HG03558 (cell line): ENCODE data around the gene SPRY1.

Source experiments
- ATAC-seq: cut with Tn5 transposase; IDR thresholded peaks from one replicate; pipeline ENCODE4 v1.9.1; 2021; ENCODE audit warnings: moderate number of reproducible peaks; ENCODE audit not compliant: unreplicated experiment; ENCODE audit errors: extremely low read depth

SPRY1 gene

GRCh38 chr4:123406872-123407271, 10.3 kb downstream of the SPRY1 start:
- ATAC-seq, result no peak

DNA sequence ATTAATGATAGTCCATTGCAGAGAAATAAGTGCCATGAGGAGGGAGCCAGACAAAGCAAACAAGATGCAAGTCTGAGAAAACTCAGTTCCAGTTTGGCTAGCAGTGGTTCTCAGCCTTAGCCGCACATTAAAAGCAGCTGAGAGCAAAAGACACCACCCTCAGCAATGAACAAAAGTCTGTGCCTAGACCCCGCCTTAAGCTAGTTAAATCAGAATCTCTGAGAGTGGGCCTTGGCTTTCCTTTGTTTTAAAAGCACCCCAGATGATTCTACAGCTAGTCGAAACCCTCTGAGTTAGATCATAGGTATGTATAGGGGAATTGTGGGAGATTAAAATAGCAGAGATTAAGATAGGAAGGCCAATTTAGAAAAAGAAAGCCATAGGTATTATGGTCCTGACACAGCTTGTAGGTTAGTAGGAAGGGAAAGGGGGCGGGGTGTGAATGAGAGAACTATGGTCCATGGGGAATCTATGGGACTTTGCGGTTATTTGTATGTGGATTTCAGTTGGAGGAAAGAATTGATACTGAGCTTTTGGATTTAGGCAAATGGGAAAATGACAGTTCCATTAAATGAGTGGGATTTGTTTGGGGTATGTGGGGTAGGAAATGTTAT, 12.0 kb downstream of the SPRY1 start:
- ATAC-seq, result no peak

DNA sequence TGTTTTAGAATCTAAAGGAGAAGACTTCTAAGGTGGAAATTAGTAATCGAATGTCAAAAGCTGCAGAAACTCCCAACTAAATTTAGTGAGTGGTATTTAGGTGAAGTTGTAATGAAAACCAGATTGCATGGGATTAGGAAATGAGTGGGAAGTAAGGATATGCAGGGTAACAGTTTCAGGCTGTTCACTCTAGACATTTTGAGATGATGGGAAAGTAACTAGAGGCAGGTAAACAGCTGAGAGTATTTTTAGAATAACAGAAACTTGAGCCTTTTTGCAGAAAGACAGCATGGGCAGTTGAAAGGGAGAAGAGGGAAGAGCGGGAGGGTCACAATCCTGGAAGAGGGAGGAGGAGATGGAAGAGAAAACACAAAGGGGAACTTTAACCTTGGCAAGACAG, 12.7 kb downstream of the SPRY1 start:
- no peak for ATAC-seq

DNA sequence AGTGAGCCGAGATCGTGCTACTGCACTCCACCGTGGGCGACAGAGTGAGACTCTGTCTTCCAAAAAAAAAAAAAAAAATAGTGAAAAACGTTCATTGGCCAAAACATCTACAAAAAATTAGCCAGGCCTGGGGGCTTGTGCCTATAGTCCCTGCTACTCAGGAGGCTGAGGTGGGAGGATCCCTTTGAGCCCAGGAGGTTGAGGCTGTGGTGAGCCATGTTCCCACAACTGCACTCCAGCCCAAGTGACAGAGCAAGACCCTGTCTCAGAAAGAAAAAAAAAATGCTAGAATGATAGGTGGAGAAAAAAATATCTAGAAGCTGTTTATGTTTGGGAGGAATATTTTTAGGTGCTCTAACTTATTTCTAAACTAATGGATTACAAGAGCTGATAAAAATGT, 14.9 kb downstream of the SPRY1 start:
- ATAC-seq, result no peak

DNA sequence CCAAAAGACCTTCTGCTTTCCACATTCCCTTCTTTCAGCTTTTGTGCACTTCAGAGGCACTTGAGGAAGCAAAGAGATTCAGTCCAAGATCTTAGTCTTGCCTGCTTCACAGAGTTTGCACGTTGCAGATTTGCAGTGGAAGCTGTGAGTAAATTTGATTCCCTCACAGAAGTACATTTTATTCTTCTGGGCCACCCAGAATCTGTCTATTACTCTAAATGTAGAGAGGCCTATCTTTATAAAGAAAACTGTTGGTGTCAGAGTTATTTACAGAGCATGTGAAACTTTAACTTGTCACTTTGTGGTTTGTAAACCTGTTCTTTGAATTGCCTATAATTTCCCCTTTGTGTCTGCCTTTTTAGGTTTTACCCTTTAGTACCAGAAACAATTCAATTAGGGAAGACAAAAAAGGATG, 15.5 kb downstream of the SPRY1 start:
- peak; percentile 81 for ATAC-seq

DNA sequence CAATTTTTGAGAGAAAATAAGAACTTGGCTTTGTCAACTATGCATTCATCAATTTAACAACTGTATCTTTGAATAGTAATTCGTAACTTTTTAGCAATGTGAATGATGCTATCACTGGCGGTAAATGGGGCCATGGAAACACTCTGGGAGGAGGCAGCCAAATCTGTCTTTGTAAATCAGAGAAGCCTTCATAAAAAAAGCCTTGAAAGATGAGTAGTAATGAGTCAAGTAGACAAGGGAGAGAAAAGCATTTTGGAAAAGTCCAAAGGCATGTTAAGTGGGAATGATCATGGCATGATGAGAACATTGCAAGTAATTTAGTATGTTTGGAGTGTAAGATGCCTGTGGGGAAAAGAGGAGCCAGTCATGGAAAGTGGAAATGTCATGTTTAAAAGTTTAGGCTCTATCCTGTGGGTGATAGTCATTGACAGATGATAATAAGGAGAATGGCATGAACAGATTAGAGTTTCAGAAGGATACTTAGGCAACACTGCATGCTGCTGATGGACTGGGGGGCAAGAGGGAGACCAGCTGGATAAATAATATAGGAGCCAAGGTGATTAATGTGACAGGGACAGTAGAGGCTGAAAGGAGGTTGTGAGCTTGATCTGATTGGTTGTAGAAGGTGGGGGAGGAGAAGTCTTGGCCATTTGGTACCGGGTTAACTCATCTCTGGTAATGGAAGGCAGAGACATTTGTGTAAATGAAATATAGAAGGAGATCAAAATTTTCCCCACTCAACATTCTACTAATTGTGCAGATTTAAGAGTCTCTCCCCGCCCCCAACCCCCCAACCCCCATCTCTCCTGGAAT, 16.3 kb downstream of the SPRY1 start:
- ATAC-seq, result no peak

- no peak for ATAC-seq
Observed at GRCh38 chr4:123415576-123415975, 19.0 kb downstream of the SPRY1 start.

GRCh38 chr4:123415977-123416376, 19.4 kb downstream of the SPRY1 start:
- no peak for ATAC-seq

DNA sequence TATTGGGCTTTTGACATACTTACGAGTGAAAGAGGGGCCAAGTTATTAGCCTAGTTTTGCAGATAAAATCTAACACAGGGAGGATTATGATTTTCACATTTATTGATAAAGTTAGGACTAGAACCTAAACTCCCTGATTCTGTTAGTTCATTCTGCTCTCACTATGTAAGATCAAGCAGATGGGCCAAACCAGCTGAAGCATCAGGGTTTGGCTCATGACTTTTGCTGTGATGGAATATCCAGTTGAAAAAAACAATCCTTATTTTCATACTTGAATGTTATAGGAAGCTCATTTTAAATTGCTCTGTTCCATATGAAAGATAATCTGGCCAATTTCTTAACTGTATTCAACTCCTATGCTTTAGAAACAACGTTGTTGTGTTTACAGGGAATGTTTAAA, 21.2 kb downstream of the SPRY1 start:
- no peak for ATAC-seq

DNA sequence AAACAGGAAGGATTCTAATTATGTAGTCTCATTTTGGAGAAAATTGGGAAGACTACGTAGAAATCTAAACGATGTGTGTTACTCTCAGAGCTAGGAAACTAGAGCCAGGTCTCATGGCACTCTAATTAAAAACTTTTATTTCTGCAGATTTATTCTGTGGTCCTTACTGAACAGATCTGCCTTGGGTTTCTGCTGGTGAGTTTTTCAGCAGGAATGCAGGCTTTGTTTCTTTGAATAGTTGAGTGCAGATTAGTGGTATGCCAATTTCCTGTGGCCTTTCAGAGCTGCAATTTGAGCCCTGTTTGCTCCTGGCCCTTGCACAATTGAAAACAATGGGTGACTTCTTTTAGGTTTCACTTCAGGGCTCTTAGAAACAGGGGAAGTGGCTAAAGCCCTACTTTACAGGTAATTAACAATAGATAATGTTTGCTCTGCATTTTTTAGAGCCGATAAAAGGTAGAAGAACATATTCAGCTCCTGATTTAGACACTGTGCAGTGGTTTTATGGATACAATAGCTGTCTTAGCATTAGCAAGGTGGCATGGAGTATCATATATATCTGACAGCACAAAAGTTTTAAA, 21.8 kb downstream of the SPRY1 start:
- peak; percentile 42 for ATAC-seq

DNA sequence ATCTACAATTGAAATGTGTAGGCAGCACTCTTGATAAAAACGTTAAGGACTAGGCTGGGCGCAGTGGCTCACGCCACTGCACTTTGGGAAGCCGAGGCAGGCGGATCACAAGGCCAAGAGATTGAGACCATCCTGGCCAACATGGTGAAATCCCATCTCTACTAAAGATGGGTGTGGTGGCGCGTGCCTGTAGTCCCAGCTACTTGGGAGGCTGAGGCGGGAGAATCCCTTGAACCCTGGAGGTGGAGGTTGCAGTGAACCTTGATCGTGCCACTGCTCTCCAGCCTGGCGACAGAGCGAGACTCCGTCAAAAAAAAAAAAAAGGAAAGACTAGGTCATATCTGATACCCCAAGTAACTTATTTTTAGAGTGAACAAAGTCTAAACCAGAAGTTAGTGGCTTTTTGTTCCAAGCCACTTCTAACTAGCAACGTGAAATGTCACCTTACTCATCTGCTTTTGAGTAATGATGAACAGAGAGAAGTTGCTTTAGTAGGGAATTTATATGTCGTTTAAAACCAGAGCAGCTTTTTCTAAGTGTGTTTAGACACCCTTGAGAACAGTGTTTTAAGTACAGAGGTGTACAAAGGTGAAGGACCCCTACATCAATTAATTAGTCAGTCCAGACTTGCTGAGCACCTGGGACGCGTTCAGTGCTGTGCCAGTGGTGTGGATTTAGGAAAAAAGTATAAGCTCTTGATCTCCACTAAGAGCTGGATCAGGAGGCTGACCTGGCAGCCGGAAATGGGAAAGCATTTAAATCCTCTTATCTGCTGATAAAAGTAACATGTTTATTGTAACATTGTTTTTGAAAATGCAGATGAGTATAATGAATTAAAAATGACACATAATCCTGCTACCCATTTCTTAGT, 23.5 kb downstream of the SPRY1 start:
- no peak for ATAC-seq

DNA sequence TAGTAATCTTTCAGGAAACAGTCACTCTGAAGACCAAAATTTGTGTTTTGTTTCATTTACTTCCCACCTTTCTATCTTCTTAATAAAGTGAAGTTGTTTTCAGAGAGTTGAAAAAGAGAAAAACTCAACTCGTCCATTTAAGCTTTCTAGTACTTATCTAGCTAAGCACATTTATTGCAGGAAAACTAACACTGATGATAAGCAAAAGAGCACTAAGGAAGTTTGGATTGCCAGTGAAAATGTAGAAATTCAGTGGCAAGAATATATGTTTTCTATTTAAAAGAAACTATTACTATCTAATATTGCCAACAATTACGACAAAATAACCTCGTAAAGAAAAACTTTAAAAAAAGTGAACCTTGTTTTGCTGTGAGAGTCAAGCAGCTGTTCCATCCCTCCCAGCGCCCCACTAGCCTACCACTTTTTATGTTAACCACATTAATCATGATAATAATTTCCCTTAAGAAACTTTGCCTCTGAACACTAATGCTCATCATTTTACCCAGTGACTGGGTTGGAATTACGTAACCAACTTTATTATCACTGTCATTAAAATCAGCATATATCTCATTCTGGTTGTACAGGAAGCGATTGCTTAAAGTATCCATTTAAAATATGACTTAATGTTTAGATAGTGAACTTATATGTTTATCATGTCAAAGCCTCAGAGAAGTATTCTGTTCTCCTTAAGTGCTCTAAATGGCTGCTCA, 24.8 kb downstream of the SPRY1 start:
- no peak for ATAC-seq

- no peak for ATAC-seq
Observed at GRCh38 chr4:123421937-123422781, 25.6 kb downstream of the SPRY1 start.

DNA sequence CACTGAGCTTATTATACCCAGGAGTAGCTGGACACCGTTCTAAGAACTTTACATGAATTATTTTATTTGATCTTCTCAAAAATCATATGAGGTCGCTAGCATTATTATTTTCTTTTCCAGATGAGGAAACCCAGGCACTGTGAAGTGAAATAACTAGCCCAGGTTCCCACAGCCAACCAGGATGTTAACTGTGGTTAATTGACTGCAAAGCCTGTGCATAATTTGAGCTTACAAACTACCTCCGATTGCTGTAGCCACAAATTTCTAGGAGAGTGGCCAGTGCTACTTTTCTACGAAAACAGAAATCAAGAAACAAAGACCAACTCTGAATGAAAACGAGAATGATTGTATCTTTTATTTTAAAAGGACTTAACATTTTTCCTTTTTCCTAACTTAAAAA, 27.2 kb downstream of the SPRY1 start:
- ATAC-seq, result no peak

GRCh38 chr4:123427951-123428350, 31.4 kb downstream of the SPRY1 start:
- ATAC-seq, result no peak

DNA sequence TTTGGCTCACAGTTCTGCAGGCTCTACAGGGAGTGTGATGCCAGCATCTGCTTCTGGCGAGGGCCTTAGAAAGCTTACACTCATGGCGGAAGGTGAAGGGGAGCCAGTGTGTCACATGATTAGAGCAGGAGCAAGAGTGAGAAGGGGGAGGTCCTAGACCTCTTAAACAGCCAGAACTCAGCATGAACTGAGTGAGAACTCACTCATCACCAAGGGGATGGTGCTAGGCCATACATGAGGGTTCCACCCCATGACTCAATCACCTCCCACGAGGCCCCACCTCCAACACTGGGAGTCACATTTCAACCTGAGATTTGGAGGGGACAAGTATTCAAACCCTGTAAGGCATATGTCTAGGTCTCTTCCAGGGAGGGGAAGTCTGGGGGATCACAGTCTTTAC, 33.4 kb downstream of the SPRY1 start:
- no peak for ATAC-seq

DNA sequence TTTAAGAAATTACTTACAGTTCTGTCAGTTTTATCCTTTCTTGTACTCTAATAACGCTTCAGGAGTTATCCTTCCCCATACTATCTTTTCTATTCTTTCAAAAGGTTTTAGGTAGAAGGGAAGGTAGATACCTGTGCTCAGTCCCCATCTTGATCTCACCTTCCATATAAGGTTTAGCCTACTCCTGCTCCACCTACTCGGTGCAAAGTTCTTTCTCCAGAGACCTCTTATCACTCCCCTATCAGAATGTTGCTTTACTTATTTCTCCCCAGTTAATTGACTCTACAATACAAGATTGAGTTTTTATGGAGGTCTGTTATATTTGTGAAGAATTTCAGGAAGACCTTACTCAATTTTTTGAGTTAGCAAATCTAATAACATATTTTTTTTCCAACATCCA, 33.9 kb downstream of the SPRY1 start:
- ATAC-seq, result no peak

- ATAC-seq, result no peak
Observed at GRCh38 chr4:123433573-123433972, 37.0 kb downstream of the SPRY1 start.

DNA sequence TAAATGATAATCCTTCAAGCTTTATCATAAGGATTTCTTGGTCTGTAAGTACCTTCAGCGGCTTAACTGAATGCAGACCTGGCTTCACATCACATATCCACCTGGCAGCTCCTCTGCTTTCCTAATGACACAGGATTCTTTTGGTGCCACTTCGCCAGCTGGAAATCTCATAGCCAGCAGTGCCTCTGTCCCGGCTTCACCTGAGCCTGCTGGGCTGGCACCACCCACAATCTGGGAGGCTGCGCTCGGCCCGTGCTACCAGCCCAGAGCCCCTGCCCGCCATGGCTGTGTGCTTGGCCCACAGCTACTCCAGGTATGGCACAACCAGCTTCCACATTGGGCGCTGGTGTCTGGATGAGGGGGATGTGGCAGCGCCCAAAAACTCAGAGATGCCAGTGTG, 37.4 kb downstream of the SPRY1 start:
- no peak for ATAC-seq
